Caco-2 (cell line): ENCODE data around the gene MRS2. TPM values are rescaled to one million over a fixed set of nuclear protein-coding genes. Genes with fewer than 3 reads are reported as not detected.

Experiments used
- BruUV-seq: library from RNA; stranded (reverse); fragments of 400-500 nt; replicated peaks from 2 replicates; lab custom pipeline; 2021; lab: Mats Ljungman, UMichigan
- CTCF ChIA-PET: fragments of 300-600 bp; sonication (Branson Sonifier 250); formaldehyde crosslinking; loops from one replicate; lab custom pipeline; 2022; ENCODE audit warnings: antibody characterized with exemption; lab: Charles Lee
- POLR2A ChIA-PET: fragments of 300-600 bp; sonication (Branson Sonifier 250); formaldehyde crosslinking; loops from one replicate; lab custom pipeline; 2022; ENCODE audit warnings: antibody characterized with exemption; lab: Charles Lee
- DNase-seq, 2 experiments: peaks; one replicate each; pipeline versions ENCODE4 v3.0.0 to v3.0.0-alpha.2; 2020 to 2022
- H3K27me3 ChIP-seq: replicated peaks from 2 replicates; pipeline ENCODE4 v1.6.0; 2011; ENCODE audit warnings: low read length; ENCODE audit not compliant: control insufficient read depth, insufficient read depth
- H3K36me3 ChIP-seq: 2 replicates; pipeline ENCODE4 v1.5.1; 2011; ENCODE audit warnings: low read length; ENCODE audit not compliant: control insufficient read depth, insufficient read depth
- H3K4me1 ChIP-seq: fragments of 250-450 bp; sonication (Bioruptor Pico); 2 replicates; pipeline ENCODE4 v1.5.1; 2020; ENCODE audit warnings: mild to moderate bottlenecking
- H3K4me3 ChIP-seq: 2 replicates; pipeline ENCODE4 v1.5.1; 2011; ENCODE audit warnings: low read depth, mild to moderate bottlenecking, control low read depth, low read length
- H3K9me3 ChIP-seq: fragments of 250-450 bp; sonication (Bioruptor Pico); 2 replicates; pipeline ENCODE4 v1.5.1; 2020; ENCODE audit warnings: mild to moderate bottlenecking, moderate library complexity
- H3K27ac Mint-ChIP-seq: one replicate; pipeline ENCODE4 v1.8.0; 2022; ENCODE audit warnings: mixed read lengths; ENCODE audit not compliant: unreplicated experiment
- H3K27me3 Mint-ChIP-seq: one replicate; pipeline ENCODE4 v1.8.0; 2022; ENCODE audit warnings: mixed read lengths; ENCODE audit not compliant: insufficient read depth, unreplicated experiment
- H3K36me3 Mint-ChIP-seq: one replicate; pipeline ENCODE4 v1.8.0; 2022; ENCODE audit warnings: mild to moderate bottlenecking, mixed read lengths; ENCODE audit not compliant: insufficient read depth, unreplicated experiment
- H3K4me1 Mint-ChIP-seq: one replicate; pipeline ENCODE4 v1.8.0; 2022; ENCODE audit warnings: low read depth, mixed read lengths; ENCODE audit not compliant: unreplicated experiment
- H3K4me3 Mint-ChIP-seq: one replicate; pipeline ENCODE4 v1.8.0; 2022; ENCODE audit warnings: mild to moderate bottlenecking, moderate library complexity, mixed read lengths; ENCODE audit not compliant: unreplicated experiment
- H3K9me3 Mint-ChIP-seq: one replicate; pipeline ENCODE4 v1.8.0; 2022; ENCODE audit warnings: mixed read lengths; ENCODE audit not compliant: unreplicated experiment
- CTCF ChIP-seq, 2 experiments: fragments of 200-600 bp in 1 of 2; IDR thresholded peaks; 1 replicate in 1 of 2; 2 replicates in 1 of 2; pipeline versions ENCODE4 v1.5.1 to v1.8.0; 2011 to 2022; ENCODE audit warnings: antibody characterized with exemption in 1 of 2, control low read depth in 1 of 2, inconsistent platforms in 1 of 2, low read depth in 1 of 2, low read length in 1 of 2, mild to moderate bottlenecking in 1 of 2, moderate library complexity in 1 of 2; ENCODE audit not compliant: insufficient read depth in 1 of 2, severe bottlenecking in 1 of 2, unreplicated experiment in 1 of 2
- intact Hi-C: fragments of 100-400 bp; cut with micrococcal nuclease; formaldehyde crosslinking; loops from one replicate; pipeline ENCODE4 v1.10.0; 2022; ENCODE audit not compliant: unreplicated experiment
- total RNA-seq: library from RNA; stranded (reverse); gene quantifications from 2 replicates; pipeline ENCODE4 v1.2.3, GENCODE V29; 2022

Gene MRS2
- total RNA-seq, 1 experiment from 2014 or later = 62.3 TPM

- ChIA-PET CTCF (no interaction called here), POLR2A (no interaction called here)
- Histone ChIP-seq H3K4me1 (no peaks in the 10 kb centered on the region), H3K4me3 (no peak overlapping the region), H3K36me3 (no peaks in the 10 kb centered on the region), H3K9me3 (no peaks in the 10 kb centered on the region), H3K27me3 (no peaks in the 10 kb centered on the region)
- intact Hi-C loops = no loop called here
- Mint-ChIP-seq H3K4me1 (no peaks in the 10 kb centered on the region), H3K27me3 (no peaks in the 10 kb centered on the region), H3K4me3 (no peak overlapping the region), H3K9me3 (no peaks in the 10 kb centered on the region), H3K27ac (no peak overlapping the region), H3K36me3 (no peaks in the 10 kb centered on the region)
- no peak for TF ChIP-seq CTCF (IDR thresholded peaks at IDR 0.05; ENCODE audit: insufficient read depth in 1 of 2, low read depth in 1 of 2, low read length in 1 of 2, severe bottlenecking in 1 of 2, unreplicated experiment in 1 of 2)
- no TSS peak for BruUV-seq
- peak in 1 of 2 experiments; percentile 9 for DNase-seq
These were observed 49.0 kb downstream of the MRS2 start for GRCh38 chr6:24451581-24452388.

DNA sequence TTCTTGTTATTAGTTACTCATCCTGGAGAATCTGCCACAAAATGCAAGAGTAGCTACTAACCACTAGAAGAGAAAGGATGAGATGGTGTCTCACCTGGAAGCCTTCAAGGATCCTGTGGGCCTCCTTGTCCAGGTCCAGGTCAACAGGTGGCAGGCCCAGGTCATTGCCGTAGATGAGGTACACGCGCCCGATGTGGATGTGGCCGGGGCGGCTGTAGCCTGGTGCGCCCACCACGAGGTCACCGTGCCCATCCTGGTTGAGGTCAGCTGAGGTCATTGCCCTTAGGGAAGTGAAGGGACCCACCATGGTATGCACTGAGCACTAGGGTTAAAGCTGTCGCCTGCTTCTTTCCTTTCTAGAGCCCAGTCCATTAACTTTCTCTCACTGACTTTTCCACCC is 51.2 kb downstream of the MRS2 start:
- Mint-ChIP-seq H3K9me3 (no peaks in the 10 kb centered on the region), H3K27me3 (no peaks in the 10 kb centered on the region), H3K4me3 (no peak overlapping the region), H3K4me1 (no peaks in the 10 kb centered on the region), H3K27ac (no peak overlapping the region), H3K36me3 (no peaks in the 10 kb centered on the region)
- TF ChIP-seq CTCF (IDR thresholded peaks at IDR 0.05; ENCODE audit: insufficient read depth in 1 of 2, low read depth in 1 of 2, low read length in 1 of 2, severe bottlenecking in 1 of 2, unreplicated experiment in 1 of 2) = no peak
- Histone ChIP-seq H3K9me3 (no peaks in the 10 kb centered on the region), H3K27me3 (no peaks in the 10 kb centered on the region), H3K4me3 (no peak overlapping the region), H3K4me1 (no peaks in the 10 kb centered on the region), H3K36me3 (no peaks in the 10 kb centered on the region)
- no TSS peak for BruUV-seq
- intact Hi-C loops = no loop called here
- no peak for DNase-seq
- POLR2A ChIA-PET = no interaction called here
- CTCF ChIA-PET = no interaction called here

DNA sequence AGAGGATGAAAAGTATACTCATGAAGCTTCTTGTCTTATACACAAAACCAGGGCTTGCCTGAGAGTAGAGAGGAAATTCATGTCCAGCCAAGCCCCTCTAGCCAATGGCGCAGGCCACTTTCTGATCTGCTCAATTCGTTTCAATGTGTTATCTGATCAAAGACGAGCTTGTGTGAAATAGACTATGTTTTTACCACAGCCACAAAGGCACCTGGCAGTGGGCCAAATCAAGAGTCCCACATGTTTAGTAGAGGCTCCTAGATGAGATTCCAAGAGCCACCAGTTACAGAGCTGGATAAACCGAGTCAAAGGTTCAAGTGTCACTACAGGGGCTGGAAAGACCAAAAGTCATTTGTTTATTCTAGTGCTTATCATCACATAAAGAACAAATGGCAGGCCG is 51.7 kb downstream of the MRS2 start:
- H3K4me1 ChIP-seq = no peaks in the 10 kb centered on the region

More for the DNA sequence above, 51.7 kb downstream of the MRS2 start:
- no peaks in the 10 kb centered on the region for H3K9me3 Mint-ChIP-seq
- H3K27ac Mint-ChIP-seq = no peak overlapping the region
- intact Hi-C loops = no loop called here
- no peaks in the 10 kb centered on the region for H3K27me3 ChIP-seq
- H3K4me3 Mint-ChIP-seq = no peak overlapping the region
- no peak overlapping the region for H3K4me3 ChIP-seq
- H3K36me3 ChIP-seq = no peaks in the 10 kb centered on the region
- no peaks in the 10 kb centered on the region for H3K27me3 Mint-ChIP-seq
- no peaks in the 10 kb centered on the region for H3K36me3 Mint-ChIP-seq
- ChIA-PET POLR2A (no interaction called here), CTCF (no interaction called here)
- BruUV-seq = no TSS peak
- no peak for TF ChIP-seq CTCF (IDR thresholded peaks at IDR 0.05; ENCODE audit: insufficient read depth in 1 of 2, low read depth in 1 of 2, low read length in 1 of 2, severe bottlenecking in 1 of 2, unreplicated experiment in 1 of 2)
- no peak for DNase-seq
- no peaks in the 10 kb centered on the region for H3K9me3 ChIP-seq
- H3K4me1 Mint-ChIP-seq = no peaks in the 10 kb centered on the region
